PC-9 (cell line): ENCODE results near the gene NKAPL. TPM values are rescaled to one million over a fixed set of nuclear protein-coding genes. Genes with fewer than 3 reads are reported as not detected.
A peak's percentile ranks its signal among the peaks of the same experiment; 100 is the strongest.

Source experiments
- BruUV-seq: library from RNA; stranded (reverse); fragments of 400-500 nt; replicated peaks from 2 replicates; lab custom pipeline; 2021; lab: Mats Ljungman, UMichigan
- CTCF ChIA-PET: fragments of 300-600 bp; sonication (Branson Sonifier 250); formaldehyde crosslinking; loops from one replicate; lab custom pipeline; 2022; ENCODE audit warnings: antibody characterized with exemption; lab: Charles Lee
- POLR2A ChIA-PET: fragments of 300-600 bp; sonication (Branson Sonifier 250); formaldehyde crosslinking; loops from one replicate; lab custom pipeline; 2022; ENCODE audit warnings: antibody characterized with exemption; ENCODE audit not compliant: unreplicated experiment; lab: Charles Lee
- DNase-seq, 2 experiments: peaks; one replicate each; pipeline versions ENCODE4 v3.0.0 to v3.0.0-alpha.2; 2015 to 2022; ENCODE audit warnings: mixed read lengths in 1 of 2
- H2AFZ ChIP-seq: fragments of 200-600 bp; sonication (generic); 2 replicates; pipeline ENCODE4 v1.8.1; 2017; ENCODE audit warnings: antibody characterized with exemption
- H3F3A ChIP-seq: fragments of 200-600 bp; sonication (generic); 2 replicates; pipeline ENCODE4 v1.8.1; 2017; ENCODE audit warnings: antibody characterized with exemption, mild to moderate bottlenecking, low read depth; ENCODE audit not compliant: insufficient read depth
- H3K27ac ChIP-seq: fragments of 200-600 bp; sonication (generic); 2 replicates; pipeline ENCODE4 v1.6.1; 2016; ENCODE audit warnings: mixed run types
- H3K27me3 ChIP-seq: fragments of 200-600 bp; sonication (generic); 2 replicates; pipeline ENCODE4 v1.6.1; 2016; ENCODE audit warnings: low read depth, mixed run types; ENCODE audit not compliant: insufficient read depth
- H3K36me3 ChIP-seq: fragments of 200-600 bp; sonication (generic); 2 replicates; pipeline ENCODE4 v1.6.1; 2016; ENCODE audit warnings: low read depth, mixed run types
- H3K4me1 ChIP-seq: fragments of 200-600 bp; sonication (generic); replicated peaks from 2 replicates; pipeline ENCODE4 v1.6.1; 2016; ENCODE audit warnings: mixed run types; ENCODE audit not compliant: insufficient read depth
- H3K4me2 ChIP-seq: fragments of 200-600 bp; sonication (generic); 2 replicates; pipeline ENCODE4 v1.6.1; 2017; ENCODE audit warnings: mixed run types
- H3K4me3 ChIP-seq: fragments of 200-600 bp; sonication (generic); 2 replicates; pipeline ENCODE4 v1.6.1; 2016; ENCODE audit warnings: mixed run types
- H3K79me2 ChIP-seq: fragments of 200-600 bp; sonication (generic); 2 replicates; pipeline ENCODE4 v1.6.1; 2017; ENCODE audit warnings: low read depth, mixed run types
- H3K9me2 ChIP-seq: fragments of 200-600 bp; sonication (generic); 2 replicates; pipeline ENCODE4 v1.8.1; 2017; ENCODE audit warnings: mild to moderate bottlenecking; ENCODE audit not compliant: insufficient read depth
- H3K9me3 ChIP-seq: fragments of 200-600 bp; sonication (generic); 2 replicates; pipeline ENCODE4 v1.8.1; 2016; ENCODE audit warnings: low read depth; ENCODE audit not compliant: insufficient read depth
- H4K20me1 ChIP-seq: fragments of 200-600 bp; sonication (generic); 2 replicates; pipeline ENCODE4 v1.8.1; 2017; ENCODE audit not compliant: insufficient read depth
- EZH2 ChIP-seq: fragments of 200-600 bp; sonication (generic); IDR thresholded peaks from 2 replicates; pipeline ENCODE4 v1.8.0; 2017; ENCODE audit warnings: antibody characterized with exemption, low read depth
- intact Hi-C: fragments of 100-400 bp; cut with micrococcal nuclease; formaldehyde crosslinking; loops from one replicate; pipeline ENCODE4 v1.10.0; 2022; ENCODE audit not compliant: unreplicated experiment
- total RNA-seq: library from RNA; stranded (reverse); gene quantifications from 2 replicates; pipeline ENCODE4 v1.2.3, GENCODE V29; 2021
- TF ChIP-seq, protein P1 (sequence below): fragments of 200-600 bp; sonication (generic); conservative IDR thresholded peaks from 2 replicates; pipeline ENCODE4 v1.6.1; 2017; ENCODE audit warnings: mixed run types, antibody characterized with exemption, mild to moderate bottlenecking, moderate library complexity

Gene NKAPL
- total RNA-seq, 1 experiment from 2014 or later = not detected

DNA sequence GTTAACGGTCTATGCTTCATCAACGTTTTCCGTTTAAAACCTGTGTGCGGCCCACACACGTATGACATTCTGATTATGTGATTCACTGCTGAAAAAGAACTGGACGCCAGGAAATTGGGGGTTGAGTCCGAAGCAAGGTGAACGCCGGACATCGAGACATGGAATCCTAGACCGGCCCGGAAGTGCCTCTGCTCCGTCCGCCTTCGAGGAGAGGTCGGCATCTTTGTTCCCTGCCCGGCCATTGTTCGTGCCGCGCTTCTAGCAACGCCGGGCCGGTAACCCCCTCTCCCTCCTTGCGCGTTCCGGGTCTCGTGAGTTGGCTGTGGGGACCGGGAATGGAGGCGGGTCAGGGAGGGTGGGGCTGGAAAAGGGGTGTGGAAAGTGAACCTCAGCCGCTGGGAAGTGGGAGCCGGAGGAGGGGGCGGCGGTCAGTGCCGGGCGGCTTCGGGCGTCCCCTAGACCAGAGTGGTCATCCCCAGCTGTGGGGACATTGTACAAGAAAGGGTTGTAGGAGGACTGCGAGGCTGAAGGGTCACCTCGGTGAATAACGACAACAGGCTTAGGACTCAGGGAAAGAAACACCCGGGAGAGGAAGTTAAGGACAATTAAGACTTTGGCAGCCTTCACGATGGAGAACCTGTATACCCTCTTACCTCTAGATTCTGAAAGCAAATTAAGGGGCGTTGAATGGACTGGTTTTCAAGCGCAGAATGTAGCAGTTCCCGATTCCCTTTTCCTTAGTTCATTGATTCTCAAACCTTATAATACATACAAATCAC, 33.9 kb upstream of the NKAPL start, which contains the start of gene ZSCAN9:
ZSCAN9 (plus strand) TSS at position 220 of the 779 bp plus-strand sequence. CDS start 1,810 bp downstream, outside the sequence.
- H3F3A ChIP-seq = no peaks in the 10 kb centered on the region
- H3K79me2 ChIP-seq = peaks cover 17% of the 10 kb centered on the region
- DNase-seq = peak; percentile 86 to 87
- no peaks in the 10 kb centered on the region for H3K27me3 ChIP-seq
- H3K27ac ChIP-seq = peak within 1 kb of the TSS; percentile 33
- TF ChIP-seq EZH2 = no peak
- TF ChIP-seq, protein P1, sequence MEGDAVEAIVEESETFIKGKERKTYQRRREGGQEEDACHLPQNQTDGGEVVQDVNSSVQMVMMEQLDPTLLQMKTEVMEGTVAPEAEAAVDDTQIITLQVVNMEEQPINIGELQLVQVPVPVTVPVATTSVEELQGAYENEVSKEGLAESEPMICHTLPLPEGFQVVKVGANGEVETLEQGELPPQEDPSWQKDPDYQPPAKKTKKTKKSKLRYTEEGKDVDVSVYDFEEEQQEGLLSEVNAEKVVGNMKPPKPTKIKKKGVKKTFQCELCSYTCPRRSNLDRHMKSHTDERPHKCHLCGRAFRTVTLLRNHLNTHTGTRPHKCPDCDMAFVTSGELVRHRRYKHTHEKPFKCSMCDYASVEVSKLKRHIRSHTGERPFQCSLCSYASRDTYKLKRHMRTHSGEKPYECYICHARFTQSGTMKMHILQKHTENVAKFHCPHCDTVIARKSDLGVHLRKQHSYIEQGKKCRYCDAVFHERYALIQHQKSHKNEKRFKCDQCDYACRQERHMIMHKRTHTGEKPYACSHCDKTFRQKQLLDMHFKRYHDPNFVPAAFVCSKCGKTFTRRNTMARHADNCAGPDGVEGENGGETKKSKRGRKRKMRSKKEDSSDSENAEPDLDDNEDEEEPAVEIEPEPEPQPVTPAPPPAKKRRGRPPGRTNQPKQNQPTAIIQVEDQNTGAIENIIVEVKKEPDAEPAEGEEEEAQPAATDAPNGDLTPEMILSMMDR = no peak
- H3K36me3 ChIP-seq = peaks cover 6% of the 10 kb centered on the region
- intact Hi-C loops = loop anchor here (1.0 to 5.0 kb wide), 4 partner anchors 27 to 132 kb away; partner anchors contain the start of genes ZKSCAN4 and ZKSCAN8
- no TSS peak for BruUV-seq
- CTCF ChIA-PET = no interaction called here
- H3K9me2 ChIP-seq = no peaks in the 10 kb centered on the region
- H2AFZ ChIP-seq = peak within 1 kb of the TSS; percentile 92
- peaks cover 16% of the 10 kb centered on the region for H3K4me1 ChIP-seq
- peak within 1 kb of the TSS; percentile 94 for H3K4me2 ChIP-seq
- peak within 1 kb of the TSS; percentile 79 for H3K4me3 ChIP-seq
- POLR2A ChIA-PET = no interaction called here
- H4K20me1 ChIP-seq = no peaks in the 10 kb centered on the region
- no peaks in the 10 kb centered on the region for H3K9me3 ChIP-seq

DNA sequence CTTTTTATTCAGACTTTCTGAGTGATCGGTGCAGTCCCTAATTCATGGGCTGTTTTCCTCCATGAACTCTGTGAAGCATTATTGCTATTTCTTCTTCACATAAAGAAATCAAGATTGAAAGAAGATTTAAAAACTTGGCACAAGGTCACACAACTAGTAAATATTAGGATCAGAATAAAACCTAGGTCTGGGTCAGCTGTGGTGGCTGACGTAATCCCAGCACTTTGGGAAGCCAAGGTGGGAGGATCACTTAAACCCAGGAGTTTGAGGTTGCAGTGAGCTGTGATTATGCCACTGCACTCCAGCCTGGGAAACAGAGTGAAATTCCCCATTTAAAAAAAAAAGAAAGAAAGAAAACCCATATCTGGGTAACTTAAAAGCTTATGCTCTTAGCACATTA, 32.6 kb upstream of the NKAPL start:
- no peak for DNase-seq
- peaks cover 6% of the 10 kb centered on the region for H3K36me3 ChIP-seq
- peaks cover 17% of the 10 kb centered on the region for H3K79me2 ChIP-seq
- no peaks in the 10 kb centered on the region for H3K27me3 ChIP-seq
- no peak overlapping the region for H3K27ac ChIP-seq
- peaks cover 16% of the 10 kb centered on the region for H3K4me1 ChIP-seq
- peak overlapping the region; percentile 79; the same call in 1 of the 2 replicates for H3K4me3 ChIP-seq
- no TSS peak for BruUV-seq
- ChIA-PET CTCF (no interaction called here), POLR2A (no interaction called here)
- intact Hi-C loops = loop anchor here (5.0 kb wide), 1 partner anchor 131 kb away; no protein-coding TSS in a partner anchor
- no peaks in the 10 kb centered on the region for H3K9me3 ChIP-seq
- no peaks in the 10 kb centered on the region for H3K9me2 ChIP-seq
- no peak overlapping the region for H2AFZ ChIP-seq
- H3F3A ChIP-seq = no peaks in the 10 kb centered on the region
- H3K4me2 ChIP-seq = peak overlapping the region; percentile 94
- H4K20me1 ChIP-seq = no peaks in the 10 kb centered on the region
- TF ChIP-seq EZH2 = no peak
- TF ChIP-seq, protein P1 = no peak

DNA sequence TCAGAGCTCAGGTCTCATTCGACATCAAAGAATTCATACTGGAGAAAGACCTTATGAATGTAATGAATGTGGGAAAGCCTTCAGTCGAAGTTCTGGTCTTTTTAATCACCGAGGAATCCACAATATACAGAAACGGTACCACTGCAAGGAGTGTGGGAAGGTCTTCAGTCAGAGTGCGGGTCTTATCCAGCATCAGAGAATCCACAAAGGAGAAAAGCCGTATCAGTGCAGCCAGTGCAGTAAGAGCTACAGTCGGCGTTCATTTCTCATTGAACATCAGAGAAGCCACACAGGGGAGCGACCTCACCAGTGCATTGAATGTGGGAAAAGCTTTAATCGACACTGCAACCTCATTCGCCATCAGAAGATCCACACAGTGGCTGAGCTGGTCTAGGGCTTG, 26.3 kb upstream of the NKAPL start:
- CTCF ChIA-PET = no interaction called here
- POLR2A ChIA-PET = no interaction called here
- no peak for TF ChIP-seq EZH2
- TF ChIP-seq, protein P1 = no peak
- intact Hi-C loops = no loop called here
- H3K9me2 ChIP-seq = no peaks in the 10 kb centered on the region
- no peaks in the 10 kb centered on the region for H3K4me1 ChIP-seq
- H3K4me2 ChIP-seq = no peak overlapping the region
- no peak for DNase-seq
- no TSS peak for BruUV-seq
- no peaks in the 10 kb centered on the region for H3F3A ChIP-seq
- H3K36me3 ChIP-seq = no peaks in the 10 kb centered on the region; the same call in 1 of the 2 replicates
- H3K27ac ChIP-seq = no peak overlapping the region
- H4K20me1 ChIP-seq = no peaks in the 10 kb centered on the region
- H3K4me3 ChIP-seq = no peak overlapping the region
- no peaks in the 10 kb centered on the region for H3K79me2 ChIP-seq
- H3K27me3 ChIP-seq = no peaks in the 10 kb centered on the region
- H2AFZ ChIP-seq = no peak overlapping the region
- H3K9me3 ChIP-seq = no peaks in the 10 kb centered on the region
